GM12801 (cell line): ENCODE results near the gene OTOS.

Experiments
- CTCF ChIP-seq: IDR thresholded peaks from one replicate; pipeline ENCODE4 v1.5.1; 2011; ENCODE audit warnings: control low read depth; ENCODE audit not compliant: insufficient read length; ENCODE audit errors: extremely low read depth

Gene OTOS

GRCh38 chr2:240140511-240140910 is at the start of gene OTOS:
OTOS (minus strand) TSS chr2:240140658; CDS start chr2:240140326, 332 bp downstream.
- no peak for TF ChIP-seq CTCF

DNA sequence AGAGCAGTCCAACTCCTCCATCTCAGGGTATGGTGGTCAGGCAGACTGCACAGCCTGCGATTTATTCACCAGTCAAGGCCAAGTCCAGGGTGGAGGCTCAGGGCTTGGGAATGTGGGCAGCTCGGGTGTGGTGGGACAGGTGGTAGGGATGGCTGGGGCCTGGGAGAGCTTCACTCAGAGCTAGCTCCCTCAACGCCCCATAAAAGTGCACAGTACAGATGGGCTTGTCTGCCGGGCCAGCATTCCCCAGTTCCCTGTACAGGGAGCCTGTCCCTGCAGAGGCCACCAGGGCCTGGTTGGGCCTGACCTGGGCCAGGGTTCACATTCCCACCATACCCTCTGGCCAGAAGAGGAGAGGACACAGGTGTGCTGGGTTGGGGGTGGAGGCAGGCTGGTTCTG is 49.2 kb upstream of the OTOS start:
- no peak for TF ChIP-seq CTCF

DNA sequence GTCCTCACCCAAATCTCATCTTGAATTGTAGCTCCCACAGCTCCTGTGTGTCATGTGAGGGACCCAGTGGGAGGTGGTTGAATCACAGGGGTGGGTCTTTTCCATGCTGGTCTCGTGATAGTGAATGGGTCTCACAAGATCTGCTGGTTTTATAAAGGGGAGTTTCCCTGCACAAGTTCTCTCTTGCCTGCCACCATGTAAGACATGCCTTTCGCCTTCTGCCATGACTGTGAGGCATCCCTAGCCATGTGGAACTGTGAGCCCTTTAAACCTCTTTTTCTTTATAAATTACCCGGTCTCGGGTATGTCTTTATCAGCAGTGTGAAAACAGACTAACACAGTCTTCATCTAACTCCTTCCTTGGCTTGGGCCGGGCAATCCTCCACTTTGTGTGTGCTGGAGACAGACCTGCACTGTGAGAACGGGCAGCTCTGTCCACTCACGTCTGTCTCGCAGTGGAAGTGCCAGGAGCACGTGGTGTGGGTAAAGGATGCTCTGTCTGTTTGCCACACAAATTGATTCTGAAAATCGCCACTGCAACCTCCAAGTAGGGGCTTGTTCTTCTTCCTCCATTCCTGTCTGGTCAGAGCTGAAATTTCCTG is 47.6 kb upstream of the OTOS start:
- no peak for TF ChIP-seq CTCF

GRCh38 chr2:240186191-240186725 is 45.8 kb upstream of the OTOS start:
- no peak for TF ChIP-seq CTCF

DNA sequence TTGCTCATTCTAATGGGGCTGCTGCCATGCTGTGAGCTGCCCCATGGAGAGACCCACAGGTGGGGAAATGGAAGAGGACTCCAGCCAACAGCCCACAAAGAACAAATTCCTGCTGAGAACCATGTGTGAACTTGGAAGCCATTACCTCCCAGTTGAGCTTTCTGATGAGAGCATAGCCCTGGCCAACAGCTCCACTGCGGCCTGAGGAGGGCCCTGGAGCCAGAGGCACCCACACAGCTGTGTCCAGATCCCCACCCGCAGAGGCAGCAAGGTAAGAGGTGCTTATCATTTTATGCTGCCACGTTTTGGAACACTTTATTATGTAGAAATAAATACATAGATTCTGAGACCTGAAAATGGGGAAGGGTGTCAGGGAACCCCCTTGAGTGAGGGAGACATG is 44.2 kb upstream of the OTOS start:
- no peak for TF ChIP-seq CTCF

DNA sequence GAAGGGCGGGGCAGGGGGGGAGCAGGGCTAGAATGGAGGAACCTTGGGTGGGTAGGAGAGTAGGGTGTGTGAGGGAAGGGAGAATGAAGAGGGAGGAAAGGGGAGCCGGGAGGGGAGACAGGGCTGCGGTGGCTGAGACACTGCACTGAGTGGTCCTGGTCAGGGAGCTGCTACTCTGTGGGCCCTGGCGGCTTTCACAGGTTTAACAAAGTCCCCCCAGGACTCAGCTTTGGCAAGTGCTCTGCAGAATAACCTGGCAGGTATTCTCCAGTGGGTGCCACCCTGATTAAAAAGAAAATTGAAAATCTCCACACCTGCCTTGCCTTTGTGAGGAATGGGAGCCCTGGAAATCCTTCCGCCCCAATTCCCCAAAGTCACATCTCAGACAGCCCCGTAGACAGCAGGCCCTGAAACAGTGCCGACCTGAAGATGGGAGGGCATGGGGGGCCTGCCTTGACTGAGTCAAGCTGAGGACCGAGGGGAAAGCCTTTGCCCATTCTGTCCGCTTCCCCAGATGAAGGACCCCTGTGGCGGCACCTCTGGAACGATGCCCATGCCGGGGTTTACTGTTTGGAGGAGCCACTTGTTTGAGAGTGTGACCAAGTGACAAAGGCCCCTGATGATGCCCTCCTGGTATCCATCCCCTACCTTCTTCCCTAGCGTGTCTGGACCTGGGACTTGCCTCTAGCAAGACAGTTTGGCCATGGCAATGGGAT is 43.6 kb upstream of the OTOS start:
- TF ChIP-seq CTCF, result no peak

DNA sequence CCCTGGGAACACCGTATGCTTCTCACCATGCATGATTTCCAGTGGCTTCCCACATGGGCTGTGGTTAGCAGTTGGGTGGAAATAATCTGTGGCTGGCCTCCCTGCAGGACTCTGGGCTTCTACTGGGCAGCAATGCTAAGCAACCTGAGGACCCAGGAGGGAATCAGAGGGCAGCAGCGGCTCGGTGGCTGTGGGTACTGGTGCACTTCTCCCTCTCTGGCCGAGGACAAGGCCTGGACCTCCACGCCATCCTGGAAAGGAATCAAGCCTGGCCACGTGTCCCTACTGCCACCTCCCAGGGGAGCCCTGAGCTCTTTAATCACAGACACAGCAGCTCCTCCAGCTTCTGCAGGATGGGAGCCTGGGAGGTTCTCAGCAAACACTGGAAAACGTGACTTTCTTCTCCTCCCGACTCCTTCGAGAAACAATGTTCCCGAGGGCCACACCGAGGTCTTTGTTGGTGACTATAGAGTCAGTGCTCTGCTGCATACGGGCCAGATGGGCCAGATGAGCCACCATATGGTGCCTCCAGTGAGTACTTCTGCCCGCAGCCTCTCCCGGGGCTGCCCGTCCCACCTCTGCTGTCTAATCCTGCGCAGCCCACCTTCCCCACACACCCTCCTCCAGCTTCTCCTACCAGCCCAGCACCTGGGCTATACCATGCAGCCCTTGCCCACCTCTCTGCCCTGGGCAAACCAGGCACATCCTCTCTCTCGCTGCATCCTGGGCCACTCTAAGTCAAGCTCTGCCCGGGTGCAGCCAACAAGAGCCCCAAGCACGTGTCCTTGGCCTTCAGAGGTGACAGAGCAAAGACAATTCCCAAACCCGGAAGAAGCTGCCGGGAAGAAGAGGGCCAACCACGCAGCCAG is 42.8 kb upstream of the OTOS start:
- TF ChIP-seq CTCF, result no peak
